HG02884 (cell line): ENCODE results near the gene KCTD10.

ENCODE experiments used
- ATAC-seq: cut with Tn5 transposase; IDR thresholded peaks from one replicate; pipeline ENCODE4 v1.9.1; 2021; ENCODE audit warnings: mild to moderate bottlenecking, moderate library complexity; ENCODE audit not compliant: unreplicated experiment

KCTD10 gene

GRCh38 chr12:109494348-109494881, 17.3 kb upstream of the KCTD10 start:
- no peak for ATAC-seq

- no peak for ATAC-seq
Observed at GRCh38 chr12:109493938-109494337, 16.8 kb upstream of the KCTD10 start.

GRCh38 chr12:109493090-109493489, 16.0 kb upstream of the KCTD10 start:
- ATAC-seq: no peak

- no peak for ATAC-seq
Observed at GRCh38 chr12:109492371-109492770, 15.3 kb upstream of the KCTD10 start.

GRCh38 chr12:109491671-109492070, 14.6 kb upstream of the KCTD10 start:
- no peak for ATAC-seq

GRCh38 chr12:109489955-109490565, 13.0 kb upstream of the KCTD10 start:
- no peak for ATAC-seq

GRCh38 chr12:109489016-109489954, 12.2 kb upstream of the KCTD10 start:
- ATAC-seq: no peak

- no peak for ATAC-seq
Observed at GRCh38 chr12:109488051-109488665, 11.1 kb upstream of the KCTD10 start.

GRCh38 chr12:109487181-109488050, 10.3 kb upstream of the KCTD10 start:
- no peak for ATAC-seq

- ATAC-seq: no peak
Observed at GRCh38 chr12:109485201-109485600, 8.1 kb upstream of the KCTD10 start.

- no peak for ATAC-seq
Observed at GRCh38 chr12:109483346-109483745, 6.2 kb upstream of the KCTD10 start.

- ATAC-seq: no peak
Observed at GRCh38 chr12:109482894-109483293, 5.8 kb upstream of the KCTD10 start.

GRCh38 chr12:109482491-109482890, 5.4 kb upstream of the KCTD10 start:
- no peak for ATAC-seq

- no peak for ATAC-seq
Observed at GRCh38 chr12:109481863-109482262, 4.8 kb upstream of the KCTD10 start.

GRCh38 chr12:109480356-109480755, 3.3 kb upstream of the KCTD10 start:
- no peak for ATAC-seq

- no peak for ATAC-seq
Observed at GRCh38 chr12:109479761-109480160, 2.7 kb upstream of the KCTD10 start.

- no peak for ATAC-seq
Observed at GRCh38 chr12:109477963-109478315, 839 bp upstream of the KCTD10 start.

- no peak for ATAC-seq
Observed at GRCh38 chr12:109476807-109477184, 304 bp downstream of the KCTD10 start.

- no peak for ATAC-seq
Observed at GRCh38 chr12:109475993-109476806, 900 bp downstream of the KCTD10 start.

- no peak for ATAC-seq
Observed at GRCh38 chr12:109475121-109475520, 2.0 kb downstream of the KCTD10 start.
